CD4-positive, alpha-beta T cell treated with Interferon gamma for 1 hour (primary cell): ENCODE measurements around the gene TRPM3.

ENCODE experiments used
- DNase-seq: peaks from one replicate; pipeline ENCODE4 v3.0.0-alpha.2; 2020

The TRPM3 gene

DNA sequence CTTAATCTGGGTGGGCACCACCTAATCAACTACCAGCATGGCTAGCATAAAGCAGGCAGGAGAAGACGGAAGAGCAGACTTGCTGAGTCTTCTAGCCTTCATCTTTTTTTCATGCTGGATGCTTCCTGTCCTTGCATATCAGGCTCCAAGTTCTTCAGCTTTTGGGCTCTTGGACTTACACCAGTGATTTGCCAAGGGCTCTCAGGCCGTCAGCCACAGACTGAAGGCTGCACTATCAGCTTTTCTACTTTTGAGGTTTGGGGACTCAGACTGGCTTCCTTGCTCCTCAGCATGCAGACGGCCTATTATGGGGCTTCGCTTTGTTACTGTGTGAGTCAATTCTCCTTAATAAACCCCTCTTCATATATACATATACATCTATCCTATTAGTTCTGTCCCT lies 180.2 kb downstream of the TRPM3 start:
- no peak for DNase-seq

DNA sequence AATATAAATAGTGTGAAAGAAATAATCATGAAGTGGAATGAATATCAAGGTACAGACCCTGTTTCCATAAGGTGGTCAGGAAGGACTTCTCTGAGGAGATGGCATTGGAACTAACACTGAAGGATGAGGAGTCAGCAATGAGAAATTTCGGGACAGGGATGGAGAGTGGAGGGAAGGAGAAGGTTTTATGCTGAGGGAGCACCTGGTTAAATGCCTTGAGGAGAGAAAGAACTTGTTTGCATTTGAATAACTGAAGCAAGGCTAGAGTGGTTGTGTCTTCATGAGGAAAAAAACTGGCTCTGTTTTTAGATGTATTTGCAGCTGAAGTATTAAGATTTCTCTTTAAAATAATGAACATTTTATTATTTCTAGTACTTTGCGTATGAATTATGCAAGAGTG lies 180.8 kb downstream of the TRPM3 start:
- no peak for DNase-seq

DNA sequence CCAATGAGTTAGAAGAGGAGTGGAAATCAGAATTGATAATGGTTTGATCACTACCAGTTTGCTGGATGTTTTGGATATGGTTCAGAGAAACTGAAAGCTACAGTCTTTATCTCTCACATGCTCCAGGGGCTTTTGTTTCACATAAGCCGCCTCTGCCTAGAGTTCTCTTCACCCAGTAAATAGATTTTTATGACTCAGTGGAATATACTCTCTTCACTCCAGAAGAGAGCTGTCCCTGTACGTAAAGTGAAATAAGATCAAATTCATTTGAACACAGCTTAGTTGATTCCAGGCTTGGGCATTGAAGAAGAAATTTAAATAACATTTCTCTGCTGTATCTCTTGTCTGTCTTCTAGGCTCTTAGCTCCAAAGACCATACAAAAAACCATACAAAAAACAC lies 184.9 kb downstream of the TRPM3 start:
- DNase-seq = no peak

DNA sequence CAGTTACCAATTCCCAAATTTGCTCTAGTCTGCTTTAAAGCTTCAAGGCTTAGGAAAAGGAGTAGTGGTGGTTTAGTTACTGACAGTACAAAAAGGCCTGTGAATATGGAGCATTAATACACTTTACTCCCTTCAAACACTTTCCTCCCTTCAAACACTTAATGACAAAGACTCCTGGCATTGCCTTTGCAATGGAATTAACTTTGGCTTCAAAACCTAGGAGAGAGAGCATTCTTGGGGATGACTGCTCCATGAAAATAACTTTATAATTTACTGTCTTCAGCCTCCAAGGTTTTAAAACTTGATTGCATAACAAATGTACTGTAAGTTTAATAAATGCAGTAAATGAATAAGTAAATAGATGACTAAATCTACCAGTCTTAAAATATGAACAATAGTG lies 185.6 kb downstream of the TRPM3 start:
- no peak for DNase-seq

DNA sequence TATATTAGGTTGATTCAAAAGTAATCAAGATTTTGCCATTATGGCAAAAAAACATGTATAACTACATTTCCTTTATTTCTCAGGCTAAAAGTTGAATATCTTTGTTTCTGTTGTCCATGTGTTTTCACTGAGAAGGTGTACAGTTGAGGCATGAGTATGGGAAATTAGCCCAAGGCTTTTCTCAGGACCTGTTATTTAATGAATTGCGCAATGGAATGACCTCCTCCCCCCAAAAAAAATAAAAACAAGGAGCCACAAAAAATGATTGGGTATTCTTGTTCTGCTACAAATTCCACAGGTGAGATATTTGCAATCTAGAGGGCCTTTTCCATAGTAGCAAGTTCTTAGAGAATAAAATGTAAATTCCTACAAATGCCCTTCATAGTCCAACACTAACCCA lies 186.8 kb downstream of the TRPM3 start:
- DNase-seq = no peak

DNA sequence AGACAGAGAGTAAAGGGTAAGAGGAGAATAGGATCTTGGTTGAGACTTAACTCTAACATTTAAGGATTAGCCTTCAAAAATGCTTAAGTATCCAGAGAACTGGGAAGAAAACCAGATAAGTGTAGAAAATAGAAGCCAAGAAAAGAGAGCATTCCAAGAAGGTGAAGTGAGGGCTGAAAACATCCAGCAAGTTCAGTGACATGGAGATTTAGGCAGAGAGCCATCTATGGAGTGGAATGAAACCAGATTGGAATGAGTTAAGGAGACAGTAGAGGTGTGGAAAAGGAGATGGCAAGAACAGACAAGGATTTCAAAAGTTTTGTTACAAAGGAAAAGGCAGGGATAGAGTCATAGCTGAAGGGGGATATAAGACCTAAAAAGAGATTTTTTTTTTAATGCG lies 188.1 kb downstream of the TRPM3 start:
- no peak for DNase-seq

DNA sequence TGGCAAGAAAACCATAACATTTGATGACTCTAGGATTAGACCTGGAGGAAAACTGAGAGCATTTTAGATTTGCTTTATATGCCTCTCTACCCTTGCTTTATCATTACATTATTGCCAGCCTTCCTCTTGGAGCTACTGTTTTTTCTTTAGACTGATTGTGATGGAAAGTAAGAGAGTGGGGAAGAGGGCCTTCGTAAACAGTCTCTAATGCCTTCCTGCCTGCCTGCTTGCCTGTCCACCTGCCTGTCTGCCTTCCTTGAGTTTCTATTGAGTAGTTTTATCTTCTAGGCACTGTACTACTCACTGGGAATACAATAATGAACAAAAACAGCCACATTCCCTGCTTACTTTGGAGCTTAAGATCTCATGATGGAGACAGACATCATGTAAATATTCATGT lies 189.3 kb downstream of the TRPM3 start:
- DNase-seq = no peak

DNA sequence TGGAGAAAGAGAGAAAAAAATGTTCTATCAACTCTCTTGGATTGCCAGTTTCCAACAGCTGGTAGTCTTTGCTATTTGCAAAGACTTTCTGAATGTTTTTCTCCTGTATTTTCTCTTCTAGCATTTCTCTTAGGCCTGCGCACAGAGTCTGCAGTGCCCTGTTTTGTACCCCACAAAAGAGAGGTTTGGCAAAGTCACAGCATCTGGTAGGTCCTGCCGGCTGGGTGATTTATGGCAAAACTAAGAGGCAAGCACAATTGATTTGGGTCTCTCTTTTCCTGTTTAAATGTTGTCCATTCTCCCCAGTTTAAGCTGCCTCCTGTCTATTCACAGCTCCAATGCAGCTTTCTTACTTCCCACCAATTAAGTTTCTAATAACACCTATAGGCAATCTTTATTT lies 193.9 kb downstream of the TRPM3 start:
- no peak for DNase-seq

DNA sequence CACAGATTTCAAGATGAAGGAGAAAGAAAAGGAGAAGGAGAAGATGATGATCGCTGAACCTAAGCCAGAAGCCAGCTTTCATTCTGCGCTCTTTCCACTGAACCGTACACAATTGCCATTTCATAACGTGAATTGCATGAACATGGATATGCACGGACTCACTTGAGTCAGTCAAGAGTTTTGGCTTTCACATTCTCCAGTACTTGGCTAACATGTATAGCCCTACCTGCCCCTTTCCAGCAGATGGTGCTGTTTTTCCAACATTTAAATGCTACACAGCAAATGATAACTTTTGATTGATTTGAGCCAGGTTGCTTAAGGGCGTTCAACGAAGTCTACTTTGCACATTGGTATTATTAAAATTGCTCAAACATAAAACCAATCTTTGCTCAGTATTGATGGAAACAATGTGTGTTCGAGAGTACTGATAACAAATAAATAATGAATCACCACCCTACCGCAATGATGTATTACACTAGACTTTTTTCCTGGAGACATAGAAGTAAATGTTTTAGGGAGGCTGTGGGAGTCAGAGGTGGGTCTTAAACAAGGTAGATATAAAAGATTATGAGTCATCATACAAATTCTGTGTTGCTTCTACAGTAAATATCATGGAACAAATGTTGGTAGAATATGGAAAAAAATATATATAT lies 196.4 kb downstream of the TRPM3 start:
- DNase-seq = no peak

DNA sequence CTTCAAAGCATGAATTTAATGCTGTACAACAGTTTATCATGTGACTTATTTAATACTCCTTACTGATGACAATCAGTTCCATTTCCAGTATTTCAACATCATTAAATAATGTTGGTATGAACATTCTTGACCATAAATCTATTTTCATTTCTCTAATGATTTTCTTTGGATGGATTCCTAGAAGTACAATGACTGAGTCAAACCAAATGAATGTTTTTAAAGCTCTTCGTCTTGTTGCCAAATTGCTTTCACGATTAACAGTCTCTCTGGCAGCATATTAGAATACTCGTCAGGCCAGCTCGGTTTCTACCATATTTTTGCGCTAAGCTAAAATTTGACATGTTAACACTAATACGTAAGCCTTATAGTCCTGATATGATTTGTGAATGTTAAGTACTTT lies 197.0 kb downstream of the TRPM3 start:
- no peak for DNase-seq

DNA sequence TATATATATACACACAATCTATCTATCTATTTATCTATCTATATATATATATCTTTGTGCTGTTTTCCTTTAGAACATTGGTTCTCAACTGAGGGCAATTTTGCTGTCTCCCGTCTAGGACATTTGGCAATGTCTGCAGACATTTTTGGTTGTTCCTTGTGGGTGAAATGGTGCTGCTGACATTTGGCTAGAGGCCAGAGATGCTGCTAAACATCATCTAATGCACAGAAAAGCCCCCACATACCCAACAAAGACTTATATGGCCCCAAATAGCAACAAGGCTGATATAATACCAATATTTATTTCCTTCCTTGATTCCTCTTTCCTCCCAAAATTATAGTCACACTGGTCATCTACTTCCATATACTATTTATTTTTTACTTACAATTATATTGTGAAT lies 197.5 kb downstream of the TRPM3 start:
- DNase-seq = no peak

DNA sequence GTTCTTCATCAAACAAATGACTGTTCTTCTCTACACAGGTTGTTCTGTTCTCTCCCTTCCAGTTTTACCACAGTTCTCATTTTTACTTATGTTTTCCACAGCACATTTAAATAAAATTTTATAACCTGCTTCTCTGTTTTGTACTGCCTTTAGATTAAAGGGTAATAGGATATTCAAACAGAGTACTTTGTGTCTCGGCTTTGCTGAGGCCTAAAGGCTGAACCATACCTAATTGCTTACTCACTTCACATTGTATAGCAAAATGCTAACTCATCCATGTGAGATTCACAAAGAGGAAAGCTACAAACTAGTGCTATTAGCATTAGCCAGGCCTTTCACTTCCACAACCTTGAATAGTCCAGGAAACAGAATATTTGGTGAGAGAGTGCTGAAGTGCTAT lies 200.3 kb downstream of the TRPM3 start:
- DNase-seq = no peak

DNA sequence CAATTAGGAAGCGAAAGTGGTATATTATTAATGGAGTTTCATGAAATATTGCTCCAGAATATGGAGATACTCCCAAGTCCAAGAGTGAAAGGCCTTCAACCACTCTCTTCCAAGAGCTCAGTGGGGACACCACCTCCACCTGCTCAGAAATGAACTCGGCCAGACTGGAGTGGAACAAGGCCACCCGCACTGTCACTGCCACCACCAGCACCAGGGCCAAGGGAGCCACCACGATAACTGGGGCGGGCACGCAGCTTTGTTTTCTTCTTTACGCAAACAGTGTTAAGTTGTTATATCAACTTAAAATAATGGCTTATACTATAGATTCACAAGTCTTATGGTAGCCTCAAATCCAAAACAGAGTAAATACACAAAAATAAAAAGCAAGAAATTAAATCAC lies 204.1 kb downstream of the TRPM3 start:
- no peak for DNase-seq

DNA sequence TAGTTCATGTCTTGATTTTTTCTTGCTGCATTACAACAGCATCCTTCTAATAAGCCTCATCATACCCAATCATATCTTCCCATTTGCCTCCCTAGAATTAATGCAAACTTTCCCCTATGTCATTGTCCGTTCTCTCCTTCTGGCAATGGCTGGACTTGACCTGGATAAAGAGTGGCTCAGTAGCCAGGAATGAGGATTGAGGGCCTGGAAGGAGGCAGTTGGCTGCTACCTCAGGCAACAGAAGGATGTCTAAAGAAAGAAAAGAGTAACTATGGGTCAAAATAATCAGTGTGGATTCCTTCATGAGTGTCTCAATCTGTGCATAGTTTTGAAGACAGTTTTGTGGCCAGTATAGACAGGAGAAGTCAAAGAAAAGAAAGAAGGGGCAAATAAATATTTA lies 209.6 kb downstream of the TRPM3 start:
- DNase-seq = no peak

DNA sequence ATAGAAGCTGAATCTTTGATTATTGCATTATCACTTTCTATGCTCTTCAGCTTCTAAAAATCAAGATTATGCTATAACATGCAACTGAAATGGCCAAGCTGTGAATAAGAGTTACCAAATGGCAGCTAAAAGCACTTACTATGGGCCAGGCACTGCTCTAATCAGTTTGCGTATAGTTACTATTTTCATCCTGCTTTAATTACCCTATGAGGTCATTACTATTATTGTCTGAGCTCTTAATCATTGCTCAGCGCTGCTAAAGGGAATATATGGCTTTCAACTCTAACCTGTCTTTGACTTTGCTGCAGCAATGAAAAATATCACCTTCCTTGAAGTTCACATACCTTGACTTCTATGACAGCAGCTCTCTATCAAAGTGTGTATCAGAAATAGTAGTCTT lies 210.8 kb downstream of the TRPM3 start:
- no peak for DNase-seq

DNA sequence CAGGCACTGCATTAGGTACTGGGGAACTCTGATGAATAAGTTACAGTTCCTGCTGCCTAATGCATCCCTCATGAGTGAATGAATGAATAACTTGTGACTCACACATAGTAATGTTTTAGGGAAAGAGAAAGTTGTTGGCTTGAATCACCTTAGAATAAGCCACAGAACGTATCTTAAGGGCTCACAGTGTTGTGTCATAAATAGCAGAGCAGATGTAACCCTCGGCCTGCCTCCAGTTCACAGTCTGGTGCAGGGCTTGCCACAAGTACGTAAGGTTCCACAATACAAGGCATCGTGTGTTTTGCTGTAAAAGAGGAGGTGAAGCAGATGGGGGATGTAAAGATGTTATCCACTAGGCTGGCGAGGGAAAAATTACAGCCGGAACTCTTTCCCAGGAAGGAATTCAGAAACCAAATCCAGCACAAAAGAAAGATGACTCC lies 218.7 kb downstream of the TRPM3 start:
- no peak for DNase-seq

DNA sequence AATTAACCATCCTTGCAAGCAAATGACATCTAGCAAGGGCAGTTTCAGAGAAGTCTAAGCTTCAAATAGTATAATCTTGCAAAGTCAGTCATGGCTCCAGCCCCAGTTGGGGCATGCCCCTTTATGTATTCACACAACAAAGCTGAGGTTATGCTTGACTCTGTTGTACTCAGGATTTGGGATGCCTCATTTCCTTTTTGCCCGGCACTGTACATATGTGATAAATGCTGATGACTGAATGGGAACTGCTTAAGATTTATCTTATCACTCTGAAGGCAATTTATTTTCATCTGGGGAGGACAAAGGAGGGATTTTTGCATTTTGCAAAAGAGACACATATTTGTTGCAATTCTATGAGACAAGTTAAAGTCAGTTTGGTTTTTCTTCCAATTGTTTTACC lies 219.2 kb downstream of the TRPM3 start:
- DNase-seq = no peak

DNA sequence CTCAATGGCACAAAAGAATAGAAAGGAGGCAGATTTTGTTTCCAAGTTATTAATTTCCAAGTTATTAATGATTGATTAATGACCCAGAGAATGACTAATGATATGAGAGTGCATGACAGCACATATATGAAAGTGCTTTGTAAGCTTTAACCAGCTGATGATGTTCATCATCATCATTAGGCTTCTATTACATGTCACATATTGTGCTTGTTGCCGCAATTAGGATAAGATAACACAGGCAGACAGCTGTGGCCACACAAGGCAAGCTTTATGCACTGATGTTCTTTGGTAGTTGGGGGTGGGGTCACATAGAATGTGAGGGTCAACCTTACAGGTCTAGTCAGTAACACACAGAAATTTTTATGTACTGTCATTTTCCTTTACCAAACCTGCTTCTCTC lies 219.7 kb downstream of the TRPM3 start:
- no peak for DNase-seq

DNA sequence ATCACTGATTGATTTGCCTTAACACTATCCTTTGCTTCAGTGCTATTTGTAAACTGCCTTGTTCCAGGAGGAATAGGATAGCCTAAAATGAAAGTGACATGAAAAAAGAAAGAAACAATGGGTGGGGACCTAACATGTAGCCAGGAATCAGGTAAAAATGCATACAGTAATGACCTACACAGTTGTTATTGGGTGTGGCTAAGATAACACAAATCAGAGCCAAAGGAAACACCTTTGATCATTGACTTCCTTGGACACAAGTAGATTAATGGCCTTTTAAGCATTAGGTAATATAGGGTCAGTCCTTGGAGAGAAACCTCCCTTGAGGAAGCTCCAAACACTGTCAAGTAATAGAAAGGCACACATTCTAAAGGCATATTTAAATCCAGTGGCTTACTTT lies 220.4 kb downstream of the TRPM3 start:
- no peak for DNase-seq

DNA sequence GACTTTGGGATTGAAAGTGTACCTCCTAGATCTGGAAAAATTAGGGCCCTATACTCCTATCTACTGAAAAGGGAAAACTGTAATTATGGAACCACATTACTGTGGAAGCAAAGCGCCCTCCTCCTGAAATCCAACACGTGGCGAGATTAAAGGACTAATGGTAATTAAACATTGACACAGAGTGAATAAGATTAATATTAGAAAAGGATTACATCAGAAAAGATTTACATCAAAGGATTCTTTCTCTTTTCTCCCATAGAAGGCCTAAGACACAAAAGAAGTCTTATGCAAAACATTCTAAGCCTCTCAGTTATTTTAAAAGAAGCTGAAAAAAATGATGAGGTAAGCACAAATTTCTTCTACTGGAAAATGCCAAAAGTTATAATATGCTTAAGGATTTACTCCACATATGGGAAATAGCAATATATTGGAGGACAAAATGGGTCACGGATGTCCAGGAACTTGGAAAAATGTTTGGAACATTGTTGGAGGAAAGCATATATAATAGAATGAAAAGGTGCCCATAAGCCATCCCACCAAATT lies 227.8 kb downstream of the TRPM3 start:
- DNase-seq = no peak

DNA sequence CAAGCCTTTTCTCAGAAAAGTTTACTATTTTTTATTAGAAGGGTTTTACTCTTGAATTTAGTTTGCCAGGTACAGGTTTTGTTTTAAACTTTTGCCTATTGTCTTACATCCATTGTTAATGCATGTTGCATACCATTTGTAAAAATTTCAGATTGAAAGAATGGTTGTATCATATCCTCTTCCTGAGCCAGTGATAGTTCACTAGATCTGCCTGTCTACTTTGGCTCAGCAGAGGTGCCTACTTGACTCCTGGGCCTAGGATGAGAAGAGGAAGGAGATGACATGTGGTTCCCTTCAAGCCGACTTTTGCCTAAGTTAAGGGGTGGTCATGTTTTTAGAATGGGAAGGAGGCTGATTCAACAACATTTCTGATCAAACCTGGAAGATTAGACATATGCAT lies 232.9 kb downstream of the TRPM3 start:
- no peak for DNase-seq

DNA sequence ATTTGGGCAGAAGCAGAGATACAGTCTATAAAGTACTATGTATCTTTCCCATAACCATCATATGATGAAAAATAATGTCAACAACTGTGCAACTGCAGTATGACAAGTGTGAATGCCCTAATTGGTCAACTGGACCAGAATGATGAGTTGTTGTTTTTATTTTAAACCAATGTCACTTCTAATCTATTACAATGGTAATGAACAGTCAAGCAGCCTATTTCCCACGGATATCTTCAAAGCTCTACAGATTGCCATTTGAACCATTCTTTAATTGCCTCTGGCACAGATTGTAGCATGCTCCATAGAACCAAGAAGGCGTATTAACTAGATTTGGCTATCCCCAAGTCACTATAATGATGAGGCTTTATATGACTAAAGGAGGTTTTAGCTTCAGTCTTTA lies 233.6 kb downstream of the TRPM3 start:
- no peak for DNase-seq

DNA sequence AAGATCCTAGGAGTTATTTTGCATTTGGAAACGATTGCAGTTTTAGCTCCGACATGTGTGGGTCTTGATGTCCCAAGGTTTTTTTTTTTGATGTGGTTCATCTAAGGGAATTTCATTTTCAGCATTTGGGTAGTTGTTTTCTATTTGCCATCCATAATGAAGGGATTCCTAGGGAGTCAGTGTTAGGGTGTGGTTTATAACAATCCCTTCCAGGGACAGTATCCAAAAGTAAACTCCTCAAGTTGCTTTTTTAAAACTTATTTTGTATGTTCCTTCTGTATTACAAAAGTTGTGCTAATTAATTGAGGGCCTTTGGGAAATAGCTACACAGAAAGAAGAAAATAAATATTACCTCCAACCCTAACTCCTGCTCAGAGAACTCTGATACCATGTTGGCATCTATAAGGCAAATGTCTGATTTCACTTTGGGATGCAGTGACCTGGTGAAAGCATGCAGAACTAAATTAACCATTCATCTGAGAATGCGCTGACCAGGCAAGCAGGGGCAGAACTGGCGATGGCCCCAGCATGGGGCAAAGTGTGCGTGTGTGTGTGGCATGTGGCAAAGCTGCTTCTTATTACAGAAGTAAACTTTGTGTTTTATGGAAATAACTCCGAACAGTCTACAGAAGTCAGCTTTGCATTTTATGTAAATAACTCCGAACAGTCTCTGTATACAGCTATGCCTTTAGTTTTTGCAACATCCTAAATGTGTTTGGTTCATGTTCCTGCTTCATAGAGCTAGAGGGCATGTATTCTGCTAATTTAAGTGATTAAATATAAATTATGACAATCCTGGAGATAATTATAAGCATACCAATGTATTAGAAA lies 237.2 kb downstream of the TRPM3 start:
- no peak for DNase-seq

DNA sequence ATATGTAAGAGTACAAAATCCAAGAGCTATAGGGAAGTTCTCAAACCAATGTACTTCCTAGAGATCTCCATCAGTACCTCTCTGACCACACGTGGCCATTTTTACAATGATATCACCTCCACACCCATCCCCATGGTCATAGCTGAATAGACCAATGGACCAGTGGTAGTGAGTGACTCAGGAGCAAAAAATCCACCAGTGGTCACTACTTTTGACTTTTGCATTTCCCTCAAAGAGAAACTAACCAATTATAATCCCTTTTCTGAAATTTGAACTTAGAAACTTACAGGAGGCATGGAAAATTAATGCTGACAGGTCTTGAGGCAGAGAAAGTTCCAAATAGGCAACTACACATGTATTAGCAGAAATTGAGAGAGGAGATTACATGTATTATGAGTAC lies 238.4 kb downstream of the TRPM3 start:
- DNase-seq = no peak

DNA sequence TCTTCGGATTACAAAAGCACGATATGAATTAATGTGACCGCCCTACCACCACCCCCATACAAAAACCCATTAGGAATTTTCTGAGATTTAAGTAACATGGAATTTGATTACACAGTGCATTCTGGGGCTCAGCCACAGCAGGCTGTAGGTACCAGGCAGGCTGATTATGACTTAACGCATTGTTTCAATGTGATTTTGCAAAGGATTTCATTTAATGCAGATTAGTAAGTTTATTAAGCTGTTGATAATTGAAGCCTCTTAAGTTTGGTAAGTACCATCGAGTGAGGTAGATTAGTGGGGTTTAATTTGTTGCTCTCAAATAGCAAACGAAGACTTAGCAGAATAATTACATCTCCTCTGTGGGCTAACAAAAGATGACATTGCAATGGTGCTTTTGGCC lies 240.1 kb downstream of the TRPM3 start:
- DNase-seq = no peak
